Peyer's patch (tissue), 4 donors: ENCODE measurements around the gene LCN9.

ENCODE experiments used
- CTCF ChIP-seq, 6 experiments: fragments of 450-650 bp in 4 of 6; fragments of 200-600 bp in 2 of 6; sonication (generic) in 1 of 6; IDR thresholded peaks; one replicate each; pipeline ENCODE4 v1.5.1; 2017 to 2019; ENCODE audit warnings: antibody characterized with exemption in 6 of 6, mild to moderate bottlenecking in 3 of 6, moderate library complexity in 1 of 6
- POLR2A ChIP-seq, 2 donors: fragments of 450-650 bp; IDR thresholded peaks; one replicate each; pipeline ENCODE4 v1.5.1; 2017; ENCODE audit warnings: antibody characterized with exemption in 2 of 2, mild to moderate bottlenecking in 2 of 2, moderate library complexity in 2 of 2

GRCh38 chr9:135632841-135633240 is 30.3 kb upstream of the LCN9 start:
- TF ChIP-seq POLR2A (IDR thresholded peaks at IDR 0.05) (no peak), CTCF (IDR thresholded peaks at IDR 0.05) (no peak)
